Stimulated activated CD4-positive, alpha-beta T cell treated with anti-CD3 and anti-CD28 coated beads, TNF-alpha, amount 100 ng/mL, for 48 hours (primary cell): ENCODE data around the gene DUOX2.
"Not testable (repeated sequence)": the region's sequence is repeated elsewhere in the genome, so short reads cannot be mapped to it uniquely, and the experiment has no call there.

Experiments
- DNase-seq, 3 donors: peaks; one replicate each; pipeline ENCODE4 v3.0.0-alpha.2; 2020; ENCODE audit warnings: low read depth in 3 of 3

The DUOX2 gene

GRCh38 chr15:45118996-45119395, 5.0 kb upstream of the DUOX2 start:
- DNase-seq: no peak

GRCh38 chr15:45118131-45118588, 4.2 kb upstream of the DUOX2 start:
- DNase-seq: peak; percentile 64 to 83 (median 79)

GRCh38 chr15:45117308-45118130, 3.5 kb upstream of the DUOX2 start:
- DNase-seq: no peak

- no peak for DNase-seq
Observed at GRCh38 chr15:45116482-45117307, 2.7 kb upstream of the DUOX2 start.

GRCh38 chr15:45116006-45116481, 2.1 kb upstream of the DUOX2 start:
- DNase-seq: no peak

- no peak for DNase-seq
Observed at GRCh38 chr15:45115312-45115820, 1.4 kb upstream of the DUOX2 start.

- DNase-seq: no peak
Observed at GRCh38 chr15:45114751-45115085, 746 bp upstream of the DUOX2 start.

GRCh38 chr15:45113380-45113990, 487 bp downstream of the DUOX2 start:
- DNase-seq: no peak

- no peak for DNase-seq
Observed at GRCh38 chr15:45112591-45113379, 1.2 kb downstream of the DUOX2 start.

- DNase-seq: no peak
Observed at GRCh38 chr15:45112143-45112590, 1.8 kb downstream of the DUOX2 start.

- DNase-seq: no peak
Observed at GRCh38 chr15:45111390-45112142, 2.4 kb downstream of the DUOX2 start.

- DNase-seq: no peak
Observed at GRCh38 chr15:45110256-45110820, 3.6 kb downstream of the DUOX2 start.

GRCh38 chr15:45107941-45108630, 5.9 kb downstream of the DUOX2 start:
- DNase-seq: no peak

- DNase-seq: no peak
Observed at GRCh38 chr15:45106002-45106790, 7.8 kb downstream of the DUOX2 start.

GRCh38 chr15:45105586-45105985, 8.4 kb downstream of the DUOX2 start:
- DNase-seq: no peak

- DNase-seq: not testable (repeated sequence)
Observed at GRCh38 chr15:45104170-45104569, 9.8 kb downstream of the DUOX2 start.

- DNase-seq: no peak
Observed at GRCh38 chr15:45102226-45102625, 11.7 kb downstream of the DUOX2 start.

GRCh38 chr15:45101749-45102148, 12.2 kb downstream of the DUOX2 start:
- no peak for DNase-seq
